GM13976 (cell line): ENCODE results near the gene KDSR.

Source experiments
- DNase-seq: peaks from one replicate; pipeline ENCODE4 v3.0.0; 2012; ENCODE audit warnings: low spot score
- CTCF ChIP-seq: IDR thresholded peaks from 2 replicates; pipeline ENCODE4 v1.5.1; 2012; ENCODE audit warnings: borderline replicate concordance, mild to moderate bottlenecking; ENCODE audit not compliant: insufficient read depth; ENCODE audit errors: extremely low read depth, missing control alignments, control extremely low read depth
- in situ Hi-C: fragments of 300-500 bp; cut with MboI; formaldehyde crosslinking; loops from one replicate; pipeline ENCODE4 v1.12.0; 2022; ENCODE audit warnings: low sequenced_read_pairs, mixed read lengths, inconsistent platforms; ENCODE audit not compliant: unreplicated experiment

The KDSR gene

GRCh38 chr18:63382843-63383242, 15.8 kb upstream of the KDSR start:
- TF ChIP-seq CTCF, result no peak
- no peak for DNase-seq
- in situ Hi-C loops, result no loop called here

- no peak for DNase-seq
- TF ChIP-seq CTCF, result no peak
- in situ Hi-C loops, result no loop called here
Measured at GRCh38 chr18:63379639-63379962, 12.6 kb upstream of the KDSR start.

- no peak for TF ChIP-seq CTCF
- in situ Hi-C loops, result no loop called here
- peak; percentile 36 for DNase-seq
Measured at GRCh38 chr18:63378919-63379638, 12.1 kb upstream of the KDSR start.

DNA sequence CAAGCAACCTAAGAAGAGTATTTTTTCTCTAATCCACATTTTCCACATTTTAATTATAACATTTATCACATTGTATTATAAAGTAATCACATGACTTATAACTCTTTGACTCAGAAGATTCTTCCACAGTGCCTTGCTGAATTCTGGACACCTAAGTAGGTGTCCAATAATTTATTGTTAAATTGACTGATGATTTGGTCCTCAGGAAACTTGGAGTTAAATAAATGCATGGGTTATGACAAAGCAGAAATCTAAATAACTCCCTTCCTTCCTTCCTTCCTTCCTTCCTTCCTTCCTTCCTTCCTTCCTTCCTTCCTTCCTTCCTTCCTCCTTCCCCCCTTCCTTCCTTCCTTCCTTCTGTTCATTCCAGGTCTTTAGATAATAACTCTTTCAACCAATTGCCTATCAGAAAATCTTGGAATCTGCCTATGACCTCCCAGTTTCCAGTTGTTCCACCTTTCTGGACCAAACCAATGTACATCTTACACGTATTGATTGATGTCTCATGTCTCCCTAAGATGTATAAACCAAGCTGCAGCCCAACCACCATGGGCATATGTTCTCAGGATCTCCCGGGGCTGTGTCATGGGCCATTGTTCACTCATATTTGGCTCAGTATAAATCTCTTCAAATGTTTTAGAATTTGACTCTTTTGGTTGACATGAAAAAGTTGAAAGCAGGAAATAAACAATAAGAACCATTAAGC, 10.4 kb upstream of the KDSR start:
- TF ChIP-seq CTCF, result no peak
- DNase-seq, result no peak
- in situ Hi-C loops, result no loop called here

GRCh38 chr18:63376538-63376937, 9.5 kb upstream of the KDSR start:
- no peak for TF ChIP-seq CTCF
- in situ Hi-C loops, result no loop called here
- no peak for DNase-seq

- no peak for DNase-seq
- in situ Hi-C loops, result no loop called here
- TF ChIP-seq CTCF, result no peak
Measured at GRCh38 chr18:63374540-63374939, 7.5 kb upstream of the KDSR start.
